ENCODE data around the gene NBPF3. TPM values are rescaled to one million over a fixed set of nuclear protein-coding genes. Genes with fewer than 3 reads are reported as not detected.
"Not testable (repeated sequence)": the region's sequence is repeated elsewhere in the genome, so short reads cannot be mapped to it uniquely, and the experiment has no call there.

NBPF3 gene
- polyA plus RNA-seq: 1 to 10 TPM; 1.8 to 5.0 (median 2.1) TPM

- no peak within 1 kb of the TSS for H3K27ac ChIP-seq (ENCODE audit: low read depth, low read length)
- WGBS, 3 donors: 0 to 1% (median 0%) methylated on average over 70 to 87 of the region's 87 CpGs
Measured at GRCh38 chr1:21439721-21440629, at the start of gene NBPF3. Gene NBPF3 (plus strand): TSS chr1:21440137. CDS start chr1:21445087, 4,950 bp downstream.

DNA sequence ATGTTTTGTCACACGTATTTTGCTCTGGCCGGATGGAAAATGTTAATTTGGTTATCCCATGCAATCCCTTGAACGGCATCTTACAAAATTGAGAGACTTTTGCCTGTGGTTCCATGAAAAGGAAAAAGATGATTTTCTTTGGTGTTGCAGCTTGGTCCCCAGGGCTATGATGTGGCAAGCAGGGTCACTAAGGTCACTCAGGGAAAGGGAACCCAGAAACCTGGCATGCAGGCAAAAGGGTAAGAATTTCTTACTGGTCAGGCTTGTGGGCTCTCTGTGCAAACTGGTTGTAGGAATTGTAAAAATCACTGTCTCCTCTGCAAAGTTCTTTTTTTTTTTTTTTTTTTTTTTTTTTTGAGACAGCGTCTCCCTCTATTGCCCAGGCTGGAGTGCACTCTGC is 48.4 kb upstream of the NBPF3 start:
- 68 to 89% (median 87%) methylated on average over 3 to 4 of the region's 4 CpGs for WGBS, 3 donors

DNA sequence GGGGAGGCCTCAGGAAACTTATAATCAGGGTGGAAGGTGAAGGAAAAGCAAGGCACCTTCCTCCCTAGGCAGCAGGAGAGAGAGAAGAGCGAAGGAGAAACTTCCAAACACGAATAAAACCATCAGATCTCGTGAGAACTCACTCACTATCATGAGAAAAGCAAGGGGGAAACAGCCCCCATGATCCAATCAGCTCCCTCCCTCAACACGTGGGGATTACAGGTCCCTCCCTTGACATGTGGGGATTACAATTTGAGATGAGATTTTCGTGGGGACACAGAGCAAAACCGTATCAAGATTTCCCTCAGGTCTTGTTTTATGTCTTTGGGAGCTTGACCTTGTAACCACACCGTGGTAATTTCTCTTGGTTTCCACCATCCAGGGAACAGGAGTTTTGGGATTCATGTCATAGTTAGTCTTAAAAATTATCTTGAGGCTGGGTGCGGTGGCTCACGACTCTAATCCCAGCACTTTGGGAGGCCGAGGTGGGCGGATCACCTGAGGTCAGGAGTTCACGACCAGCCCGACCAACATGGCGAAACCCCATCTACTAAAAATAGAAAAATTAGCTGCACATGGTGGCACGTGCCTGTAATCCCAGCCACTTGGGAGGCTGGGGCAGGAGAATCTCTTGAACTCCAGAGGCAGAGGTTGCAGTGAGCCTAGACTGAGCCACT is 47.2 kb upstream of the NBPF3 start:
- 77 to 82% (median 79%) methylated on average over 15 of the region's 15 CpGs for WGBS, 3 donors

More for the DNA sequence above, 48.4 kb upstream of the NBPF3 start:
- H3K27ac ChIP-seq (ENCODE audit: low read depth, low read length): no peak overlapping the region

GRCh38 chr1:21396516-21396915 is 43.4 kb upstream of the NBPF3 start:
- no peak overlapping the region for H3K27ac ChIP-seq (ENCODE audit: low read depth, low read length)
- 43 to 59% (median 45%) methylated on average over 4 of the region's 4 CpGs for WGBS, 3 donors

More for the DNA sequence above, 47.2 kb upstream of the NBPF3 start:
- H3K27ac ChIP-seq (ENCODE audit: low read depth, low read length): no peak overlapping the region

- WGBS, 3 donors: 28 to 45% (median 29%) methylated on average over 15 of the region's 15 CpGs
- H3K27ac ChIP-seq (ENCODE audit: low read depth, low read length): no peak overlapping the region
Measured at GRCh38 chr1:21397813-21398188, 42.1 kb upstream of the NBPF3 start.

DNA sequence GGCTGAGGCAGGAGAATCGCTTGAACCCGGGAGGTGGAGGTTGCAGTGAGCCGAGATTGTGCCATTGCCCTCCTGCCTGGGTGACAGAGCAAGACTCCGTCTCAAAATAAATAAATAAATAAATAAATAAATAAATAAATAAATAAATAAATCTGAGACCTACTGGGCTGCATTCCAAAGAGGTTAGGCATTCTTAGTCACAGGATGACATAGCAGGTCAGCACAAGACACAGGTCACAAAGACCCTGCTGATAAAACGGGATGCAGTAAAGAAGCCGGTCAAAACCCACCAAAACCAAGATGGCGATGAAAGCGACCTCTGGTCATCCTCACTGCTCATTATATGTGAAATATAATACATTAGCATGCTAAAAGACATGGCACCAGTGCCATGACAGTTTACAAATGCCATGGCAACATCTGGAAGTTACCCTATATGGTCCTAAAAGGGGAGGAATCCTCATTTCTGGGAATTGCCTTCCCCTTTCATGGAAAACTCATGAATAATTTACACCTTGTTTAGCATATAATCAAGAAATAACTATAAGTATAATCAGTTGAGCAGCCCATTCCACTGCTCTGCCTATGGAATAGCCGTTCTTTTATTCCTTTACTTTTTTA is 38.1 kb upstream of the NBPF3 start:
- H3K27ac ChIP-seq (ENCODE audit: low read depth, low read length): not testable (repeated sequence)
- 70 to 91% (median 91%) methylated on average over 9 of the region's 9 CpGs for WGBS, 3 donors

DNA sequence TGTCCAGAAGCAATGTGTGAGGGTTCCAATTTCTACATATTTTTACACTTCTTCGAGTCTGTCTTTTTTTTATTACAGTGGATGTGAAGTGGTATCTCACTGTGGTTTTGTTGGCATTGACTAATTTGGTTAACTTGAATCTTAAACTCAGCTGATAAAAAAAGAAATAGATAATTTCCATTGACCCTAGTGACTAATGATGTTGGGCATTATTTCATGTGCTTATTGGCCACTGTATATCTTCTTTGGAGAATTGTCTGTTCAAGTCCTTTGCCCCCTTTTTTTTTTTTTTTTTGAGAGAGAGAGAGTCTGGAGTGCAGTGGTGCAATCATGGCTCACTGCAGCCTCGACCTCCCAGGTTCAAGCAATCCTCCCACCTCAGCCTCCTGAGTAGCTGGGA is 33.3 kb upstream of the NBPF3 start:
- WGBS, 3 donors: 63 to 71% (median 66%) methylated on average over 2 of the region's 2 CpGs

GRCh38 chr1:21409897-21410296 is 30.0 kb upstream of the NBPF3 start:
- H3K27ac ChIP-seq (ENCODE audit: low read depth, low read length): not testable (repeated sequence)
- 33 to 70% (median 68%) methylated on average over 3 of the region's 3 CpGs for WGBS, 3 donors

More for the DNA sequence above, 33.3 kb upstream of the NBPF3 start:
- no peak overlapping the region for H3K27ac ChIP-seq (ENCODE audit: low read depth, low read length)

GRCh38 chr1:21414015-21414414 is 25.9 kb upstream of the NBPF3 start:
- WGBS, 3 donors: 85 to 96% (median 85%) methylated on average over 5 of the region's 5 CpGs
- H3K27ac ChIP-seq (ENCODE audit: low read depth, low read length): no peak overlapping the region

- WGBS, 3 donors: 80 to 89% (median 83%) methylated on average over 6 of the region's 6 CpGs
- not testable (repeated sequence) for H3K27ac ChIP-seq (ENCODE audit: low read depth, low read length)
Measured at GRCh38 chr1:21420378-21420777, 19.6 kb upstream of the NBPF3 start.

GRCh38 chr1:21421307-21421706 is 18.6 kb upstream of the NBPF3 start:
- not testable (repeated sequence) for H3K27ac ChIP-seq (ENCODE audit: low read depth, low read length)
- 52 to 70% (median 55%) methylated on average over 8 of the region's 8 CpGs for WGBS, 3 donors

DNA sequence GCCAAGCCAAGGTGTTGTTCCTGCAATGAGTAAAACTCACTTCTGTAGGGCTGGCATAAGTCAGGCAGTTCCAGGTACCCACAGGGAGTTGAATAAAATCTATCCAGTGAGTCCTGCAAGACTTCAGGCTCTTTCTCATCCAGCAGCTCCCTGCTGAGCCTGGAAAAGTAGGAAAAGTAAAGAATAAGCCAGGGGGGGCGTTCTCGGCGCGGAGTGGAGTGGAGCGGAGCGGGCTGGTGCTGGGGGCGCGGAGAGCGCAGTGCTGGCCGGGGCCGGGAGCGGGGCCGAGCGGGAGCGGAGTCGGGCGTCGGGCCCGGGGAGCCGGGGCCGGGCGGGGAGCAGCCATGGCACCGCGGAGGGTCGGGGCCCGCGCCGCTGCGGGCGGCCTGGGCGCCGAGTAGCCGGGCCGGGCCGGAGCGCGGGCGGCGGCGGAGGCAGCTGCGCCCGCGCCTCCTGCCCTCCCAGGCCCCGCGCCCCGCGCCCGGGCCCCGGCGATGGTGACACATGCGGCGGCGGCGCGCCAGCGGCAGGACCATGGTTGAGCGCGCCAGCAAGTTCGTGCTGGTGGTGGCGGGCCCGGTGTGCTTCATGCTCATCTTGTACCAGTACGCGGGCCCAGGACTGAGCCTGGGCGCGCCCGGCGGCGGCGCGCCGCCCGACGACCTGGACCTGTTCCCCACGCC is 12.0 kb upstream of the NBPF3 start:
- WGBS, 3 donors: 1 to 6% (median 3%) methylated on average over 16 to 51 of the region's 74 CpGs
- not testable (repeated sequence) for H3K27ac ChIP-seq (ENCODE audit: low read depth, low read length)

GRCh38 chr1:21428481-21429073 is 11.4 kb upstream of the NBPF3 start:
- H3K27ac ChIP-seq (ENCODE audit: low read depth, low read length): not testable (repeated sequence)
- 35 to 46% (median 43%) methylated on average over 18 to 38 of the region's 66 CpGs for WGBS, 3 donors

- 90 to 95% (median 93%) methylated on average over 31 to 34 of the region's 34 CpGs for WGBS, 3 donors
- not testable (repeated sequence) for H3K27ac ChIP-seq (ENCODE audit: low read depth, low read length)
Measured at GRCh38 chr1:21429210-21429609, 10.7 kb upstream of the NBPF3 start.

GRCh38 chr1:21430875-21431274 is 9.1 kb upstream of the NBPF3 start:
- not testable (repeated sequence) for H3K27ac ChIP-seq (ENCODE audit: low read depth, low read length)
- WGBS, 3 donors: 85 to 95% (median 86%) methylated on average over 6 of the region's 6 CpGs

DNA sequence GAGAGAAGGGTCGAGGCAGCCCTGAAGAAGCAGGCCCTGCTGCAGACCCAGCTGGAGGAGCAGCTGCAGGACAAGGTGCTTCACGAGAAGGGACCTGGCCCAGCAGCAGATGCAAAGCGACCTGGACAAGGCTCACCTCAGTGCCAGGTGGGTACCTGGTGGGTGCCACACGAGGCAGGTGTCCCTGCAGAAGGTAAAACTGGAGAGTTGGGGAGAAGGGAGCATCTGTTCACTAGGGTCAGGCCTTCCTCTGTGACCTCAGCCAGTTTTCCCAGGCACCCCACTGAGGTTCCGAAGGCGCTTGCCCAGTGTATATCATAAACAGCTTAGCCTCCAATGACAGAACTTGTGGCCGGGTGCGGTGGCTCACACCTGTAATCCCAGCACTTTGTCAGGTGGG is 5.5 kb upstream of the NBPF3 start:
- WGBS, 3 donors: 88 to 91% (median 90%) methylated on average over 8 of the region's 8 CpGs
- H3K27ac ChIP-seq (ENCODE audit: low read depth, low read length): no peak overlapping the region

- no peak overlapping the region for H3K27ac ChIP-seq (ENCODE audit: low read depth, low read length)
- 84 to 87% (median 85%) methylated on average over 20 of the region's 20 CpGs for WGBS, 3 donors
Measured at GRCh38 chr1:21435646-21436487, 4.1 kb upstream of the NBPF3 start.
